ENCODE data around the gene ZNF394.
"Not testable (repeated sequence)": the region's sequence is repeated elsewhere in the genome, so short reads cannot be mapped to it uniquely, and the experiment has no call there.

Gene ZNF394

GRCh38 chr7:99499721-99500636 lies at the start of gene ZNF394:
ZNF394 (minus strand) TSS chr7:99500281; CDS start chr7:99500093, 188 bp downstream.
- DNase-seq, result peak; percentile 95

GRCh38 chr7:99549545-99549944 lies 49.5 kb upstream of the ZNF394 start:
- DNase-seq, result not testable (repeated sequence)

GRCh38 chr7:99545308-99545707 lies 45.2 kb upstream of the ZNF394 start:
- not testable (repeated sequence) for DNase-seq

- DNase-seq, result no peak
Observed at GRCh38 chr7:99543916-99544315, 43.8 kb upstream of the ZNF394 start.

- DNase-seq, result no peak
Observed at GRCh38 chr7:99543081-99543671, 43.1 kb upstream of the ZNF394 start.

GRCh38 chr7:99541212-99541611 lies 41.1 kb upstream of the ZNF394 start:
- no peak for DNase-seq

- DNase-seq, result no peak
Observed at GRCh38 chr7:99540542-99540941, 40.5 kb upstream of the ZNF394 start.

GRCh38 chr7:99539213-99539811 lies 39.2 kb upstream of the ZNF394 start:
- no peak for DNase-seq

GRCh38 chr7:99535667-99536066 lies 35.6 kb upstream of the ZNF394 start:
- no peak for DNase-seq

- DNase-seq, result no peak
Observed at GRCh38 chr7:99531354-99531765, 31.3 kb upstream of the ZNF394 start.

- no peak for DNase-seq
Observed at GRCh38 chr7:99525713-99526440, 25.8 kb upstream of the ZNF394 start.

GRCh38 chr7:99521399-99521798 lies 21.3 kb upstream of the ZNF394 start:
- DNase-seq, result no peak

GRCh38 chr7:99514050-99514449 lies 14.0 kb upstream of the ZNF394 start:
- DNase-seq, result no peak

GRCh38 chr7:99505324-99505662 lies 5.2 kb upstream of the ZNF394 start:
- no peak for DNase-seq

GRCh38 chr7:99504603-99505323 lies 4.7 kb upstream of the ZNF394 start, which contains the start of gene ZKSCAN5:
ZKSCAN5 (plus strand) TSS chr7:99504662; CDS start chr7:99506045, 1,383 bp downstream.
- DNase-seq, result peak; percentile 98

- DNase-seq, result peak; percentile 99
Observed at GRCh38 chr7:99504281-99504602, 4.2 kb upstream of the ZNF394 start.

- DNase-seq, result not testable (repeated sequence)
Observed at GRCh38 chr7:99501236-99501635, 1.2 kb upstream of the ZNF394 start.

GRCh38 chr7:99500637-99501009 lies 542 bp upstream of the ZNF394 start:
- DNase-seq, result no peak

GRCh38 chr7:99499371-99499720 lies 735 bp downstream of the ZNF394 start:
- DNase-seq, result no peak

GRCh38 chr7:99498546-99498944 lies 1.5 kb downstream of the ZNF394 start:
- no peak for DNase-seq

GRCh38 chr7:99497766-99498545 lies 2.1 kb downstream of the ZNF394 start:
- no peak for DNase-seq

- DNase-seq, result no peak
Observed at GRCh38 chr7:99493823-99494222, 6.3 kb downstream of the ZNF394 start.

Measured in femur (tissue), 1 donor.